HG02943 (cell line): Measurements from ENCODE around the gene DLG2.

Experiments
- ATAC-seq: cut with Tn5 transposase; IDR thresholded peaks from one replicate; pipeline ENCODE4 v1.9.1; 2021; ENCODE audit warnings: mild to moderate bottlenecking, low read depth, moderate library complexity; ENCODE audit not compliant: unreplicated experiment

The DLG2 gene

GRCh38 chr11:84930863-84931262 is 696.3 kb downstream of the DLG2 start:
- no peak for ATAC-seq

- no peak for ATAC-seq
Measured at GRCh38 chr11:84929738-84930137, 697.4 kb downstream of the DLG2 start.

- ATAC-seq = no peak
Measured at GRCh38 chr11:84924154-84924692, 702.9 kb downstream of the DLG2 start.

DNA sequence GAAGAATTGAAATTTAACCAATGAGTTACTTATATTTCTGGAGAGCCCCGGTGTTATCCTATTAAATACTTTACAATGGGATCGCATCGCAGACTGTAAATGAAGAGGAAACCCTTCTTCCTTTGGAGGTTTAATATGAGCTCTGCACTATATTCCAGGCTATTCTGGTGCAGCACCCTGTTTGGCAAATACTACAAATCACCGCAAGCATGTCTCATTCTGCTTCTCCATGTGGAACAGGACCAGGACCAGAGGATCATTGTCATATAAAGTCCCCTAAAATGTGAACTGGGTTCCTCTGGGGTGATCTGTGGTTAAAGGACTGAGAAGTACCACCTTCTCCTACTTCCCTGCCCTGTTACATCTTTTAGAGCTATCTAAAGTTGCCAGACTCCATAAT is 703.7 kb downstream of the DLG2 start:
- ATAC-seq = no peak

GRCh38 chr11:84922836-84923235 is 704.3 kb downstream of the DLG2 start:
- ATAC-seq = no peak

DNA sequence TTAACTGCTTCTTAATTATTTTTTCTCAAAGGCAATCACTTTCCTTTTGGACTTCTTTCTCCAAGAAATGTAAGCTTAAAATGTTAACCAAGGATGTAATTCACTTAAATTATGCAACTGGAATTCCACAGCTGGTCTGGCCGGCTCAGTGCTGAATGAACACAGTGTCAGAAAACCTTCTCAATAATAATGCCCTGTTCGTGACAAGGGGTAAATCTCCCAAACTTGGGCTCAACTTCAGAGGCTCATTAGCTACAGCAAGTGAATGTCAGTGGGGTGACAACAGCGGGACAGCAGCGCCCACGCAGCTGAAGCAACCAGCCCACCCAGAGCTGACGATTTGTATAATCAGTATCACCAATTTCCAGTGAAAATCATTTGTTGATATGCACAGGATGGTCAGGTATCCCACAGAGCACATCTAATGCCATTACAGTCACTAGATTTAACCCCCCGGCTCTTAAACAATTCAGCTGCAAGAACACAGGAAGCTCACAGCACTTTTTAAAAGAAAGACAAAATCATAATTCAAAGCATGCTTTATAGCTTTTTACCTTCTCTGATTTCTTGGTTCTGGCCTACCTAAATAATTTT is 704.8 kb downstream of the DLG2 start:
- no peak for ATAC-seq

DNA sequence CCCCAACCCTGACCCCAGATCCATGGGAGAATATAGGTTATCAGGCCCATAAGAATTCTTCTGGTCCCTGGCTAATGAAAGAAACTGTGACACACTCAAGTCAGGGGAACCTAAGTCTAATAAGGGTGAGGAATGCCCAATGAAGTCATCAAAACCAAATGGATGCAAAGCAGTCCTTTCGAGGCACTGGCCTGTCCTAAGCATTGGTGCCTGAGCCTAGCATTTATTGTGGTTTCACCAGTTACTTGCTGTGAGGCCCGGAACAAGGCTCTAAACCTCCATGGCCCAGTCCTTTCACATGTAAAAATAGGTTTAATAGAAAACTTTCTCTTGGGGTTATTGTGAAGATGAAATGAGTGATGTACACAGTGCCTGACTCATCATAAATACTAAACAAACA is 712.6 kb downstream of the DLG2 start:
- ATAC-seq = no peak

DNA sequence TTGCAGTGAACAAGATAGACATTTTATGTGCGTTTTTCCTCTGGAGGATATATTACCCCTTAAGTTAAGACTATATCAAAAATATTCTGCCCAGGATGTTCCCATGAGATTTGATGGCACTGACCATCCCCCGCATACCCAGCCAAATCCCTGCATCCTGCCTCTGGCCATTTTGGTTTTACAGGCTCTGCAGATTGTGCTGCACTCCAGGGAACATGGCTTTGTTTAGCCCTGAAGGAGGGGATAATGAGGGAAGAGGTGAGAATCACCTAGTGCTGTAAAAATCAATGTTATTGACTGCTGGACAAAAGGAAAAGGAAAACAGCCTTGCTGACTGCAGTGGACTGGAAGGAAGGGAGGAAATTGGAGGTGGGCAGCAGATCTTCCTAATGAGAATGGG is 717.4 kb downstream of the DLG2 start:
- no peak for ATAC-seq

DNA sequence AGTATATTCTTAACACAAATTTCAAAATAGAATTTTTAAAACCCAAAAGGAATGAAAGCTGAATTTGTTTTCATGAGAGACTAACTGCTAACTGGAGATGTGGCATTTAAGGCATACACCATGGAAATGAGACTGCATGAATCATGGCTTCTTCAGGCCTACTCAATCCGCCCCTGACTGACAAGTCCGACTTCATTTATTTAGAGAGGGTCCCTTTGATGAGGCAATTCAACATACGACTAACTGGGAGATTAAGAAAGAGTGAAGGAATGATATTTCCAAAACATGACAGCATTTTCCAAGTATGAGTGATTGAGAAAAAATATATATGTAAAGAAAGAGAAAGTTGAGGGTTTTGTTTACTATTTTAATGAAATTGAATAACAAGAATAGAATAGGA is 720.1 kb downstream of the DLG2 start:
- ATAC-seq = no peak

GRCh38 chr11:84905411-84905810 is 721.7 kb downstream of the DLG2 start:
- ATAC-seq = no peak

DNA sequence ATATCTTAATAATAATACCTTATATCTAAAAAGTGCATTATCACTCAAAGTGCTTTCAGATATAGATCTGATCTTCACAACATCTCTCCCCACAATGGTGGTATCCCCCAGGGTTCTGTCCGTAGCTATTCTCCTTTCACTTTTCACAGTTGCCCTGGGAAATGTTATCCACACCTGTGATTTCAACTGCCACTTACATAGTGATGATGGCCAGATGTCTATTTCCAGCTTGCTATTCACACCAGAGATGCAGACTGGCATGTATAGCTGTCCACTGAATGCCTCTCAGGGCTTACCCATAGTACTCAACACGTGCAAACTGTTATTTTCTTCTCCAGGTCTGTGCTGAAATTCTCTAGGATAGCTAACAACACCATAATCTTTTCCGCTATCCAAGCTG is 724.7 kb downstream of the DLG2 start:
- no peak for ATAC-seq

- ATAC-seq = no peak
Measured at GRCh38 chr11:84901991-84902390, 725.2 kb downstream of the DLG2 start.

DNA sequence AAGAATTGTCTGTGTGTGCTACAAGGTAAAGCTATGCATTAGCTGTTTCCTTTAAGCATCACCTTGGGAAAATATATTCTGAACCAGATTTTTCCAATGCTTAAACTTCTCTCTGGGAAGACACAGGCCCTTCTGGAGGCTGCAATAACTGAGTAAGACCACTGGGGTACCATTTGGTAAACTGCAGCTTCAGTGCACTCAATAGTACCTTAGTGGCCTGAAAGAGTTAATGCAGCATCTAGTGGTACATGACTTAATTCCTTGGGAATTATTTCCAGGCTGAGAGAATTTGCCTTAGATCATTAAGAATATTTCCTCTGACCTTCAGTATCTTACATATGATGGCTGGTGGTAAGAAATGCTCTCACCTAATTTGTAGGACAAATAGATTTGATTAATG is 727.4 kb downstream of the DLG2 start:
- no peak for ATAC-seq

GRCh38 chr11:84899134-84899533 is 728.0 kb downstream of the DLG2 start:
- no peak for ATAC-seq

GRCh38 chr11:84894666-84895065 is 732.5 kb downstream of the DLG2 start:
- ATAC-seq = no peak

DNA sequence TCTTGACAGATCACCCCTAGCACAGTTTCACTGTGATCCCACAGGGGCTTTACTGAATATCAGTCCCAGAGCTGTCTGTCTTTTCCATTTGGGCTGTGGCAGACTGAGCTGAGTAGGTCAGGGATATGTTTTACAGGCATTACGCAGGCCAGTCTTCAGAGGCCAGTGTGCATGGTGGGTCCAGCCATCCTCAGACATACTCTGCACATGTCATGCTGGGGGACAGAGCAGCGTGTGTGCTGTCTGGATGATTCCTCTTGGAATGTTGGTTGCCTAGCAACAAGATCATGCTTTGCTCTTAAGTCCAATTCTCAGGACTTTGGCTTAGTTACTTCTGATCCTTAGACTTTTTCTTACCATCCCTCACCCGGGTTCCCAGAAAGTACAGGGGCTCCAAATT is 736.5 kb downstream of the DLG2 start:
- ATAC-seq = no peak

DNA sequence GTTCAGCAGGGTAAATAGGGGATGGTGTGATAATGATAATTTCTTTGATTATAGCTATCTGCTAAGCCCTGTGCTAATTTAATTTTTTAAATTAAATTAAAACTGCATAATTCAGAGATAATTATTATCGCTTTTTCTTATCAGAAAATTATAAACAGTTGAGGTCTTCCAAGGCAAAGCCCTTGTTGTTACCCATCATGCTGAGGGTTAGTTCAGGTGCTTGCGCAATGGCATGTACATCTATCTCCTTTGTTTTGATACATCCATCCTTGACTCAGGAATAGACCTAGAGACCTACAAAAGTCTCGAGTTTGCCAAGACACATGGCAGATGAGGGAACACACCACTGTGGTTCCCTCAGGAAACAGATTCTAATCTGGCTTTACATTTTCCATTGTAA is 737.6 kb downstream of the DLG2 start:
- no peak for ATAC-seq

DNA sequence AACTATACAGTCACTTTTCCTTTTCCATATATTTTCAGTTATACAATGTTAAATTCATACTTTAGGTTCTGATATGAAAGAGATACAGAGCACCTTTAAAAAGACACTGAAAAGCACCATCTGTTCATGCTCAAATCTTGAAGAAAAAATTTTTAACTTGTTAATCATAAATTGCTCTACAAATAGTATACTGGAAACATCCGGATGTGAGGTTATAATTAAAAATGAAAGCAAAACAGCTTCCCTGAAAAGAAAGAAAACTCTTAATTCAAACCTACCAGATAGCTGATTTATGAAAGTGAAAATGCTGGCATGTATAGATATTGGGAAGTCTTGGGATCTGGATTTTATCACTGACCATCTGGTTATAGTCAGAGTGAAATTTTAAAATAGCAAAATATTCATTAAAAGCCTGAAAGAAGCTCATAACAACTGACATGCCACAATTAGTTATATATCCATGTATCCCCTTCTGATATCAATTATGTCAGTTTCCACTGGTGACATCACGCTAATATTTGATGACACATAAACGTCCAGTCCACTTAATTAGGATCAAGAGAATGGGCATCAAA is 740.0 kb downstream of the DLG2 start:
- no peak for ATAC-seq

- no peak for ATAC-seq
Measured at GRCh38 chr11:84886344-84886743, 740.8 kb downstream of the DLG2 start.

DNA sequence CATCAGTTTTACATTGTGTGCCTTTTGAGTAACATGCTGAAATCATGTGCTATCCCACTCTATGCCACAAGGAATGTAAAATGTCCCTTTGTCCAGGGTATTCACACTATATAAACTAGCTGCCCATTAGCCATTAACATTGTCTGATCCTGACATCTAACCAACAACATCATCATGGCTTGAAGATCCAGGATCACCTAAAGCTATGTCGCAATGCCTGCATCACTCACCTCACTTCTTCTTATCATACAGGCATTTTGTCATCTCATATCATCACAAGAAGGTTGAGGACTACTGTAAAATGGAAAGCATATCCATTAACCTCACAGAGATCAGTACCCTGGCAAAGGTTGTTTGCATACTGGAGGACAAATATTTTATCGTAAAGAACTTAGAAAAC is 742.3 kb downstream of the DLG2 start:
- ATAC-seq = no peak

- no peak for ATAC-seq
Measured at GRCh38 chr11:84882056-84882455, 745.1 kb downstream of the DLG2 start.

DNA sequence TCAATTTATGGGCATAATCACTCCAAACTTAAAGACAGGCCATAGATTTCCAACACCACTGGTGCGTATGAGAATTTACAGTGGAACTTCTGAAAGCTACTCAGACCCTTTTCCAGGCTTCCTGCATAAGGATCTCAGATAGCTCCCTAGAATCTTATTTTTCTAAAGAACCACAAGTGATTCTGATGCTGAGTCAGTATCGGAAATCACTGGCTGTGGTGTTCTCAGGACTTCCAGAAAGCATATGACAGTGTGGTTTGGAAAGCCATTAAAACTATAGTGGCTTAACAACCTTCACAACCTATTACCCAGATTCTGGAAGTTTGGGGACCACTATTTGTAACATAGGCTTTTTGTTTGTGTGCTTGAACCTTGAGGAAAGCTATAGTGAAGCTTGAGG is 756.0 kb downstream of the DLG2 start:
- no peak for ATAC-seq

DNA sequence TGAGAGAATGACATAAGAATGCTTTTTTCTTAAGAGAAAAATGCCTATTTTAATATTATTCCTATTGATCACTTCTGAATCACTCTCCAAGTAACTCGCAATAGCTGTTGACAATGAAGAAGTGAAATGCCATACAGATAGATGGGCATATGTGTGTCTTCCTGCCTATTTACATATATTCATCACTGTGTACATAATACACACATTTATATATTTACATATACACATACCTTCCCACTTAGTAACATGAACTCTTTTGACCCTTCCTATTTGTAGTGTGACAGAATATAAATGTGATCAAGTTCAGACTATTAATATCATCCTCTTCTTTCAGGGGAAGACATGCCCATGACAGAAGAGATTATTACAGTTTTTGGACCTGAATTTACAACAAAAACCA is 756.7 kb downstream of the DLG2 start:
- no peak for ATAC-seq
